Jurkat, Clone E6-1 (cell line): ENCODE data around the gene QPRT.
"Not testable (repeated sequence)": the region's sequence is repeated elsewhere in the genome, so short reads cannot be mapped to it uniquely, and the experiment has no call there.

ENCODE experiments used
- DNase-seq: peaks from one replicate; pipeline ENCODE4 v3.0.0-alpha.2; 2011; ENCODE audit warnings: low read depth, low spot score
- H3K4me3 ChIP-seq: 2 replicates; pipeline ENCODE4 v1.5.1; 2011; ENCODE audit warnings: mild to moderate bottlenecking, low read length, control low read depth, moderate library complexity

QPRT gene

DNA sequence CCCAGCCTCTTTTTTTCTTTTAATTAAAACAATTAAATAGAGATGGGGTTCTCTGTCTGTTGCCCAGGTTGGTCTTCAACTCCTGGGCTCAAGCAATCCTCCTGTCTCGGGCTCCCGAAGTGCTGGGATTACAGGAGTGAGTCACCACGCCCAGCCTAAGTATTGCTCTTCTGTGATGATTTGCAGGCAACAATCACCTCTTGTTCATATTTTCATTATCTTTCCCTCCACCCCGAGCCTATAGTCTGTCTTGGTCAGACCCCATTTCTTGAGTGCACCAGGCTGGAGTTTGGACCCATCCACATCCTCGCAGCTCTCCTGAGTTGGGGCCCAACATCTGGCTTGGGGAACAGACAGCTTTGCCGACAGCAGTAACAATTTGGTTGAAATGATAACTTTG, 20.3 kb upstream of the QPRT start:
- no peak for DNase-seq
- no peak overlapping the region for H3K4me3 ChIP-seq

DNA sequence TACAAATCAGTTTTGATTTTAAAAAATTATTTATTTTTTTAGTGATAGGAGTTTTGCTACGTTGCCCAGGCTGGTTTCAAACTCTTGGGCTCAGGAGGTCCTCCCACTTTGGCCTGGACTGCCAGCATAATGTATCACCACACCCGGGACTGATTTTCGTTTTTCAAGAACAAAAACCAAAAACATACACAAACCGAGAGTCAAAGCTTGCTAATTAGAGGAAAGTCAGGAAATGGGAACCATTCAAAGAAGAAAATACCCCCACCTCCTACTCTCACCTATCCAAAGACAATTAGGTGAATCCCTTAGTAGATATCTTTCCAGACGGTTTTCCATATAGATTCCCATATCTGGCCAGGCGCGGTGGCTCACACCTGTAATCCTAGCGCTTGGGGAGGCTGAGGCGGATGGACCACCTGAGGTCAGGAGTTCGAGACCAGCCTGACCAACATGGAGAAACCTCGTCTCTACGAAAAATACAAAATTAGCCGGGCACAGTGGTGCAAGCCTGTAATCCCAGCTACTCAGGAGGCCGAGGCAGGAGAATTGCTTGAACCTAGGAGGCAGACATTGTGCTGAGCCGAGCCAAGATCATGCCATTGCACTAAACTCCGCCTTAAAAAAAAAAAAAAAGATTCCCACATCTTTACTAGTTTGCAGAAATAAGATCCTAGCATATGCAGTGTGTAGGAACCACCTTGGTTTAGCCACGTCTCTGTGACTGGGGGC, 16.8 kb upstream of the QPRT start:
- peak overlapping the region; percentile 83 for H3K4me3 ChIP-seq

DNA sequence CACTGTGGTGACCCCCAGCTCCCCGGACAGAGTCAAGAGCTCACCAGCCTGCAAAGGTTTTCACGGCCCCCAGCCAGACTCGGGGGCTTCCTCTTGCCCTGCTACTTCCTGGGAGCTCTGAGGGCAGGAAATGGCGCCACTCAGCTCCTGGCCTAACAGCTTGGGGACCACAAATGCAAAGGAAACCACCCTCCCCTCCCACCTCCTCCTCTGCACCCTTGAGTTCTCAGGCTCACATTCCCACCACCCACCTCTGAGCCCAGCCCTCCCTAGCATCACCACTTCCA, 16.3 kb upstream of the QPRT start:
- peak; percentile 95 for DNase-seq
- H3K4me3 ChIP-seq = peak overlapping the region; percentile 83

More for the DNA sequence above, 16.8 kb upstream of the QPRT start:
- no peak for DNase-seq

DNA sequence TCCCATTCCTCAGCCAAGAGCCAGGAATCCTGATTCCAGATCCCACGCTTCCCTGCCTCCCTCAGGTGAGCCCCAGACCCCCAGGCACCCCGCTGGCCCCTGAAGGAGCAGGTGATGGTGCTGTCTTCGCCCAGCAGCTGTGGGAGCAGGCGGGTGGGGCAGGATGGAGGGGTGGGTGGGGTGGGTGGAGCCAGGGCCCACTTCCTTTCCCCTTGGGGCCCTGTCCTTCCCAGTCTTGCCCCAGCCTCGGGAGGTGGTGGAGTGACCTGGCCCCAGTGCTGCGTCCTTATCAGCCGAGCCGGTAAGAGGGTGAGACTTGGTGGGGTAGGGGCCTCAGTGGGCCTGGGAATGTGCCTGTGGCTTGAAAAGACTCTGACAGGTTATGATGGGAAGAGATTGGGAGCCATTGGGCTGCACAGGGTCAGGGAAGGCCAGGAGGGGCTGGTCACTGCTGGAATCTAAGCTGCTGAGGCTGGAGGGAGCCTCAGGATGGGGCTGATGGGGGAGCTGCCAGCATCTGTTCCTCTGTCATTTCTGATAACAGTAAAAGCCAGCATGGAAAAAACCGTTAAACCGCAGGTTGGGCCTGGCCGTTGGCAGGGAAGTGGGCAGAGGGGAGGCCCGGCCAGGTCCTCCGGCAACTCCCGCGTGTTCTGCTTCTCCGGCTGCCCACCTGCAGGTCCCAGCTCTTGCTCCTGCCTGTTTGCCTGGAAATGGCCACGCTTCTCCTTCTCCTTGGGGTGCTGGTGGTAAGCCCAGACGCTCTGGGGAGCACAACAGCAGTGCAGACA, 15.8 kb upstream of the QPRT start, which contains the start of gene SPN:
TSS of gene SPN (plus strand) at position 232 of the 791 bp plus-strand sequence. CDS start at position 714, 482 bp downstream.
- H3K4me3 ChIP-seq = peak within 1 kb of the TSS; percentile 83
- peak; percentile 78 for DNase-seq

DNA sequence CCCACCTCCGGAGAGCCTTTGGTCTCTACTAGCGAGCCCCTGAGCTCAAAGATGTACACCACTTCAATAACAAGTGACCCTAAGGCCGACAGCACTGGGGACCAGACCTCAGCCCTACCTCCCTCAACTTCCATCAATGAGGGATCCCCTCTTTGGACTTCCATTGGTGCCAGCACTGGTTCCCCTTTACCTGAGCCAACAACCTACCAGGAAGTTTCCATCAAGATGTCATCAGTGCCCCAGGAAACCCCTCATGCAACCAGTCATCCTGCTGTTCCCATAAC, 15.2 kb upstream of the QPRT start:
- peak overlapping the region; percentile 83 for H3K4me3 ChIP-seq
- DNase-seq = no peak

DNA sequence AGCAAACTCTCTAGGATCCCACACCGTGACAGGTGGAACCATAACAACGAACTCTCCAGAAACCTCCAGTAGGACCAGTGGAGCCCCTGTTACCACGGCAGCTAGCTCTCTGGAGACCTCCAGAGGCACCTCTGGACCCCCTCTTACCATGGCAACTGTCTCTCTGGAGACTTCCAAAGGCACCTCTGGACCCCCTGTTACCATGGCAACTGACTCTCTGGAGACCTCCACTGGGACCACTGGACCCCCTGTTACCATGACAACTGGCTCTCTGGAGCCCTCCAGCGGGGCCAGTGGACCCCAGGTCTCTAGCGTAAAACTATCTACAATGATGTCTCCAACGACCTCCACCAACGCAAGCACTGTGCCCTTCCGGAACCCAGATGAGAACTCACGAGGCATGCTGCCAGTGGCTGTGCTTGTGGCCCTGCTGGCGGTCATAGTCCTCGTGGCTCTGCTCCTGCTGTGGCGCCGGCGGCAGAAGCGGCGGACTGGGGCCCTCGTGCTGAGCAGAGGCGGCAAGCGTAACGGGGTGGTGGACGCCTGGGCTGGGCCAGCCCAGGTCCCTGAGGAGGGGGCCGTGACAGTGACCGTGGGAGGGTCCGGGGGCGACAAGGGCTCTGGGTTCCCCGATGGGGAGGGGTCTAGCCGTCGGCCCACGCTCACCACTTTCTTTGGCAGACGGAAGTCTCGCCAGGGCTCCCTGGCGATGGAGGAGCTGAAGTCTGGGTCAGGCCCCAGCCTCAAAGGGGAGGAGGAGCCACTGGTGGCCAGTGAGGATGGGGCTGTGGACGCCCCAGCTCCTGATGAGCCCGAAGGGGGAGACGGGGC, 14.7 kb upstream of the QPRT start:
- no peak for DNase-seq
- H3K4me3 ChIP-seq = peak overlapping the region; percentile 83

DNA sequence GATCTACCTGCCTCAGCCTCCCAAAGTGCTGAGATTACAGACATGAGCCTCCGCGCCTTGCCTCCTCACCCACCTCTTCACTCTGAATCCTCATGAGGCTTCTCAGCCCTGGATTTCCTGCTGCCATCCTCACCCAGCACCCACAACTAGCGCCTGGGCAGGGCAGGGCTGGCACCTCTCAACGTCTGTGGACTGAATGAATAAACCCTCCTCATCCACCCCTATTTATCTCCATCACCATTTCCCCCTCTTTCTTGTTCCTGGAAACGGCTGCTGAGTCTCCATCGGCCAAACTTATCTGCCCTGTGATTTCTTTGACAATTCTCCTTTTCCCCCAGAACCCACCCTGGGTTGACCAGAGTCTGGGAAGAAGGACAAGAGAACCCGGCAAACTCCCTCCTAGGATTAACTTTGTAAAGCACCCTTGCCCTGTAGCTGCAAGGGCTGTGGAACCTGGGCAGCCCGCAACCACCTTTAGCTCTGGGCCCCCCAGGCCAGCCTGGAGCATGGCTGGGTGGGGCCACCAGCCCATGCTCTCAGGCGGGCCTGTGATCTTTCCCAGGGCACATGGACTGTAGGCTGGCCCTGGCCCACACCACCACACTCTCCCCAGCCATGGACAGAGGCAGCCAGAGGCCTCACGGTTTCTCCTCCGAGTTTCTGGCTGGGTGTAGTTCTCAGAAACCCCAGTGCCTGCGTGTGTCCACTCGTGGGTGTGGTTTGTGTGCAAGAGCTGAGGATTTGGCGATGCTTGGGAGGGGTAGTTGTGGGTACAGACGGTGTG, 13.5 kb upstream of the QPRT start:
- no peak for DNase-seq
- H3K4me3 ChIP-seq = peak overlapping the region; percentile 83

DNA sequence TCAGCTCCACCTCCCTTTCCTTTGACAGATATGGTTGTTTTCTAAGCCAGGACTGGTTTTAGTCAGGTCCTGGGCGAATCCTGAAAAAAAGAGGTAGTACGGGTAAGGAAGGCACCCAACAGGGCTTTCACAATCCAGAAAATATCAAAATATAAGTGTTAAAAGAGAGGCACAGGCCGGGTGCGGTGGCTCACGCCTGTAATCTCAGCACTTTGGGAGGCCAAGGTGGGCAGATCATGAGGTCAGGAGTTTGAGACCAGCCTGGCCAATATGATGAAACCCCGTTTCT, 11.7 kb upstream of the QPRT start:
- not testable (repeated sequence) for DNase-seq, H3K4me3 ChIP-seq

DNA sequence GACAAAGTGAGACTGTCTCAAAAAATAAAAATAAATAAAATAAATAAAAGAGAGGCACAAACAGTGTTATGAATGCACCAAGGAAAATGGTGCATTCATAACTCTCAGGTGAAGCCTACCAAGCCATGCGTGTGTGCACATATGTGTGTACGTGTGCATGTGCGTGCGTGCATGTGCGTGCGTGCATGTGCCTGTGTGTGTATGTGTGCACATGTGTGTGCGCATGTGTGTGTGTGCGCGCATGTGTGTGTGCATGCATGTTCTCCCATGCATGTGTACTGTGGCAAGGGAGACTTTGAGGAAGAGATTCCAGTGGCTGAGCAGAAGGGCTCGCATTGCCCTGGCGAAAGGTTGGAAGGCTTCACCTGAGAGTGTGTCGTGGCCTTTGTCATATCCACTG, 11.2 kb upstream of the QPRT start:
- DNase-seq = no peak
- H3K4me3 ChIP-seq = no peak overlapping the region

DNA sequence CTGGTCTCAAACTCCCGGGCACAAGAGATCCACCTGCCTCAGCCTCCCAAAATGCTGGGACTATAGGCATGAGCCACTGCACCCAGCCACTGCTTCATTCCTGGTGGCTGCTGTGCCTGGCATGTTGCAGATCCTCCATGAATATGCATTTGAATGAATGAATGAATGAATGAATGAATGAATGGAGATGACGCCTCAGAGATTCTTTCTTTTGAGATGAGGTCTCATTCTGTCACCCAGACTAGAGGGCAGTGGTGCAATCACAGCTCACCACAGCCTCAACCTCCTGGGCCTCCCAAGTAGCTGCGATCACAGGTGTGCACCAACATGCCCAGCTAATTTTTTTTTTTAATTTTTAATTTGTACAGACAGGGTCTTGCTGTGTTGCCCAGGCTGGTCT, 10.7 kb upstream of the QPRT start:
- no peak overlapping the region for H3K4me3 ChIP-seq
- no peak for DNase-seq

DNA sequence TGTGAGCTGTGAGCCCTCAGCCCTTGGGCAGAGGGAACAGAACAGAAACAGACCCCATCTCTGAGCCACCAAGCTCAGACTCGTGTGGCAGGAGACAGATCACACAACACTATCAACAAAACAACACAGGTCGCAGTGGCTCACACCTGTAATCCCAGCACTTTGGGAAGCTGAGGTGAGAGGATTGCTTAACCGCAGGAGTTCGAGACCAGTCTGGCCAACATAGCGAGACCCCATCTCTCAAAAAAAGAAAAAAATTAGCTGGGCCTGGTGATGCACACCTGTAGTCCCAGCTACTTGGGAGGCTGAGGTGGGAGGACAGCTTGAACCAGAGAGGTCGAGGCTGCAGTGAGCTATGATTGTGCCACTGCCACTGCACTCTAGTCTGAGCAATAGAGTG, 5.5 kb upstream of the QPRT start:
- no peak for DNase-seq
- H3K4me3 ChIP-seq = no peak overlapping the region

DNA sequence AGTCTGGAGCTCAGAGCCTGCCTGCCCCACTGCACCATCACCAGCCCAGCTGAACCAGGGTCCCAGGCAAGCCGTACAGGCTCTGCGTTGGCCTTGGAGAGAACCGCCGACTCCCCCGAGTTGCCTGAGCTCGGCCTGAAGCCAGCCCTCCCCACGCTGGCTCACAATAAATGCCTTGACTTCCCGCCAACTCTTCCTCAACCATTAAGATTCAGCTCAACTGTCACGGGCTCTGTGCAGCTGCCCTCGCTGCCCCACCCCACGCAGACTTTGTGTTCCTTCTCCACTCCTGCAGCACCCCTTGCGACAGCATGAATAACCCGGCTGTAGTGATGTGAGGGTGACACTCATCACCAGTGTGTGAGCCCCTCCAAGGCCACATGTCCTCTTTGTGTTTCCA, 4.8 kb upstream of the QPRT start:
- DNase-seq = no peak
- H3K4me3 ChIP-seq = no peak overlapping the region

DNA sequence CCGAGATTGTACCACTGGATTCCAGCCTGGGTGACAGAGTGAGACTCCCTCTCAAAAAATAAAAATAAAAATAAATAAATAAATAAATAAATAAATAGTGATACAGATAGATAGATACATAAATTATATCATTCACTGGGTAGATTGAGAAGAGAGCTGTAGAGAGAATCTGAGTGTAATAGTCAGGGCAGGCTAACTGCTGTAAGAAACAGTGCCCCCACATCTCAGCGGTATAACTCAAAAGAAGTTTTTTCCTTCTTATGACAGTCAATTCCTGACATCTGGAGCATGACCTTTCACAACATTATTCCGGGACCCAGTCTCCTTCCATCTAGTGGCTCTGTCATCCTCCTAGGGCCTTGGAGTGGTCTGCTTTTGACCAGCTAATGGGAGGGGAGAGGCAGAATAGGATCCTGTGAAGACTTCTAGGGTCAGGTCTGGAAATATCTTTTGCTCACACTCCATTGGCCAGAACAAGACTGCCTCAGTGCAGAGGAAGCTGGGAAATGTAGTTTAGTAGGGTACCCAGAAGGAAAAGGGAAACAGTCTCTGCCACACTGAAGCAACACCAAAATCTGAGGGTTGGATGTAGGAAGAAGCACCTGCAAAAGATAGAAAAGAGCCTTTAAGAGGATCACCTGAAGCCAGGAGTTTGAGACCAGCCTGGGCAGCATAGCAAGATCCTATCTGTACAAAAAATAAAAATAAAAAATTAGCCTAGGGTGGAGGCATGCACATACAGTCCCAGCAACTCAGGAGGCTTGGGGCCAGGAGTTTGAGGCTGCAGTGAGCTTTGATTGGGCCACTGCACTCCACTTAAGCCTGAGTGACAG, 3.0 kb upstream of the QPRT start:
- peak; percentile 67 for DNase-seq
- no peak overlapping the region for H3K4me3 ChIP-seq

DNA sequence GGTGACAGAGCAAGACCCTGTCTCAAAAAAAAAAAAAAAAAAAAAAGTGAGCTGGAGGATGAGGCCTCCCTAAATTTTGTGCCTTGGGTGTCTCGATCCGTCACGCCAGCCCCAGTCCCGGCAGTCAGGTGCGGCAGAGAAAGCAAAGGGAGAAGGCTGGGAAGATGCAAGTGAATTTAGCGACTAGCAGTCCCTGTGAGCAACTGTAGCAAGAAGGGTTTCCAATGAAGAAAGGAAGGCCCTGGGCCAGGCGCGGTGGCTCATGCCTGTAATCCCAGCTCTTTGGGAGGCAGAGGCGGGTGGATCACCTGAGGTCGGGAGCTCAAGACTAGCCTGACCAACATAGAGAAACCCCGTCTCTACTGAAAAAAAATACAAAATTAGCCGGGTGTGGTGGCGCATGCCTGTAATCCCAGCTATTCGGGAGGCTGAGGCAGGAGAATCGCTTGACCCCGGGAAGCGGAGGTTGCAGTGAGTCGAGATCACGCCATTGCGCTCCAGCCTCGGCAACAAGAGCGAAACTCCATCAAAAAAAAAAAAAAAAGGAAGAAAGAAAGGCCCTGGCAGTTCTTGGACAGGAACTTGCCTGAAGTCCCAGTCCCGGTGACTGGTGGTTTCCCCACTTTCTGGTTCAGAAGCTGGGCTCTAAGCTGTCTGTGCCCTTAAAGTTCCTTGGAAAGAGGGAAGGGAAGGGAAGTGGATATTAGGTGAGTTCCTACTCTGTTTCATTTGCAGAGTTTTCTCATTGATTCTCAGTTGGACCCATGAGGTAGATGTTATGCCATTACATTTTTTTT, 1.8 kb upstream of the QPRT start:
- H3K4me3 ChIP-seq = no peak overlapping the region
- no peak for DNase-seq

DNA sequence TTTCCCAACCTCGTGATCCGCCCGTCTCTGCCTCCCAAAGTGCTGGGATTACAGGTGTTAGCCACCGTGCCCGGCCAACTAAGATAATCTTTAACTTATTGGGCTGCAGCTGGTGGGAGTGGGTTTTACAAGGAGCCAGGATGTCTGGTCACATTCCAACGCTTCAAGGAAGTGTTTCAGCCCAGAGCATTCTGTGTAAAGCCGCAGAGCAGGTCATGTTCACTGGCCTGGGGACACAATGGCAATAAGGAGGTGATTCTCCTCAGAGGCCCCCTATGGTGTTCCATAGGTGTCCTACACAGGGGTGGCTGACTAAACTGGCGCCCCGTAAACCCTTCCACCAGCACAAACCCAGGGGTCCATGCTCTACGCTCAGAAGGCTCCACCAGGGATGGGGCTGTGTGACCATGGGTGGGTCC, 1.2 kb downstream of the QPRT start:
- peak overlapping the region; percentile 63 for H3K4me3 ChIP-seq
- no peak for DNase-seq

DNA sequence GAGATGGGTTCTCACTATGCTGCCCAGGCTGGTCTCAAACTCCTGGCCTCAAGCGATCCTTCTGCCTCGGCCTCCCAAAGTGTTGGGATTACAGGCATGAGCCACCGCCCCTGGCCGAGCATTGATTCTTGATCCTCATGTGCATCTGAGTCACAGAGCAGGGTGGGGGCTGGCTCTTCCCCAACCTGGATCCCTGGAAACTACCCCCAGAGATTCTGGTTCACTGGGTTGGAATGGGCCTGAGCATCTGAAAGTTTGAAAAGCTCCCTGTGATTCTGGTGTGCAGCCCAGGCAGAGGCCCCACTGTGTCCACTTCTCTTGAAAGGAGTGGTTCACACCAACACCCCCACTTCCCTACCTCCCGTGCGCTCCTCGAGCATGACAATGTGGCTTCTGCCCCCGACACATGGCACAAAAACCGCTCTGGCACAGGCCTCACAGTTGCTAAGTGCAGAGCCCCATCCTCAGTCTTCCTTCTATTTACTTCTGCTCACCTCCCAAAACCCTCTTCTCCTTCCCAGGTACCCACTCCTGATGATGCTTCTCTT, 4.6 kb downstream of the QPRT start:
- no peak for DNase-seq
- no peak overlapping the region for H3K4me3 ChIP-seq

DNA sequence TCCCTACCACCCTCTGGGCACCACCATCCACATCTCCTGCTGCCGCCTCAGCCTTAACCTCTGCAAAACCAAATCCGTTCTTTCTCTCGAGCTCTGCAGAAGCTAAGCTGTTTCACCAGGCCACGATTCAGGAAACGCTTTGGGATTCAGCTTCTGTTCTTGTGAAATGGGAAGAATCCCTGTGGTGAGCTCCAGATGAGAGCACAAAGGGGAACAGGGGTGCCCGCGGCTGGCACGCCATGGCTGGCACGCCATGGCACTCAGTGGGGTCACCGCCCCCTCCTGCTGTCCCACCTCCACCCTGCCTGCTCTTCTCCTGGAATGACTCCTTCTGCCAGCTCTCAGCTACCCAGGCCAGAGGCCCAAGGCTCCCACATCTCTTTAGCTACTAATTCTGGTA, 5.7 kb downstream of the QPRT start:
- DNase-seq = no peak
- H3K4me3 ChIP-seq = no peak overlapping the region
